Central memory CD8-positive, alpha-beta T cell (primary cell): ENCODE results near the gene EXOC6B.

Source experiments
- ATAC-seq: fragments of 150-1000 bp; cut with Tn5 transposase; replicated peaks from 2 replicates; pipeline ENCODE4 v1.10.0; 2022; ENCODE audit warnings: mild to moderate bottlenecking, moderate FRiP score, moderate number of reproducible peaks; ENCODE audit not compliant: poor library complexity, severe bottlenecking; ENCODE audit errors: extremely low read depth
- DNase-seq, 2 donors: peaks; one replicate each; pipeline ENCODE4 v3.0.0; 2021; ENCODE audit warnings: low spot score in 2 of 2
- H3K27ac Mint-ChIP-seq: one replicate; pipeline ENCODE4 v1.8.0; 2022; ENCODE audit warnings: low read depth, mild to moderate bottlenecking, moderate library complexity, mixed read lengths
- H3K27me3 Mint-ChIP-seq: one replicate; pipeline ENCODE4 v1.8.0; 2022; ENCODE audit warnings: mixed read lengths
- H3K36me3 Mint-ChIP-seq: one replicate; pipeline ENCODE4 v1.8.0; 2022; ENCODE audit warnings: mild to moderate bottlenecking, moderate library complexity, mixed read lengths; ENCODE audit not compliant: insufficient read depth
- H3K4me1 Mint-ChIP-seq: one replicate; pipeline ENCODE4 v1.8.0; 2022; ENCODE audit warnings: mixed read lengths
- H3K4me3 Mint-ChIP-seq: one replicate; pipeline ENCODE4 v1.8.0; 2022; ENCODE audit warnings: mild to moderate bottlenecking, moderate library complexity, mixed read lengths
- H3K9me3 Mint-ChIP-seq: one replicate; pipeline ENCODE4 v1.8.0; 2022; ENCODE audit warnings: mixed read lengths

The EXOC6B gene

DNA sequence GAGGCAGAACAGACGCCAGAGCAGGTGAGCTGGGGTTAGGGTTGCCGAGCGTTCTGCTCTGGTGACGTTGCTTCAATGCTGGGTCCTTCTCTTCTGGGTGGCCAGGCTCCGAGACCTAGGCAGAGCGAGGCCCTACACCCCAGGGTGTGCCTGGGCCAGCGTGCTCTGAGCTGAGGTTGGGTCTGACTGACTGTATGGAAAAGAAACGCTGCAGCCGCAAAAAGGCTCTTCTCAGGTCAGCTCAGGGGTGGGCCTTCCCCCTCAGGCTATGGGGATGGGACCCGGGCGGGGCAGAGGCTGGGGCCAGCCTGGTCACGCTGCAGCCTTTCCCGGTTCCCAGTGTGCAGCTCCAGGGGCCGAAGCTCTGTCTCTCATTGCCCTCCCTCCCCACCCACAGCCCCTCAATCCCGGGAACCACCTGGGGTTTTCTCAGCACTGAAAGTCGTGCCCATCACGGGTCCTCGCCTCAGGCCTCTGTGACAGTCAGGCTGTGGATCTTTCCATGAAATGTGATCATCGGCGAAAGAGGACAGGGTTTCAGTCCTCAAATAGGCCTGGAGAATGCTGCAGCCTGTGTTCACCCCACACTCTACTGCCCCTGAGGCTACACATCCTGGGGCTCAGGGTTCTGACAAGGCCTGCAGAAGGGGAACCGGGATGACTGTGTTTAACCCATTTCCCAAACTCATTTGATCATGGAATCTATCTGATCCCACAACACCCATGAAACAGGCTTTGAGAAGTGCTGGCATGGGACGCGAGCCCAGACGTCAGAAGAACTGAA, 697.6 kb downstream of the EXOC6B start:
- ATAC-seq: no peak
- peaks cover 1% of the 10 kb centered on the region for H3K36me3 Mint-ChIP-seq
- no peak for DNase-seq
- no peaks in the 10 kb centered on the region for H3K9me3 Mint-ChIP-seq
- no peaks in the 10 kb centered on the region for H3K4me1 Mint-ChIP-seq
- H3K4me3 Mint-ChIP-seq: no peak overlapping the region
- peaks cover 49% of the 10 kb centered on the region for H3K27me3 Mint-ChIP-seq
- H3K27ac Mint-ChIP-seq: no peak overlapping the region

DNA sequence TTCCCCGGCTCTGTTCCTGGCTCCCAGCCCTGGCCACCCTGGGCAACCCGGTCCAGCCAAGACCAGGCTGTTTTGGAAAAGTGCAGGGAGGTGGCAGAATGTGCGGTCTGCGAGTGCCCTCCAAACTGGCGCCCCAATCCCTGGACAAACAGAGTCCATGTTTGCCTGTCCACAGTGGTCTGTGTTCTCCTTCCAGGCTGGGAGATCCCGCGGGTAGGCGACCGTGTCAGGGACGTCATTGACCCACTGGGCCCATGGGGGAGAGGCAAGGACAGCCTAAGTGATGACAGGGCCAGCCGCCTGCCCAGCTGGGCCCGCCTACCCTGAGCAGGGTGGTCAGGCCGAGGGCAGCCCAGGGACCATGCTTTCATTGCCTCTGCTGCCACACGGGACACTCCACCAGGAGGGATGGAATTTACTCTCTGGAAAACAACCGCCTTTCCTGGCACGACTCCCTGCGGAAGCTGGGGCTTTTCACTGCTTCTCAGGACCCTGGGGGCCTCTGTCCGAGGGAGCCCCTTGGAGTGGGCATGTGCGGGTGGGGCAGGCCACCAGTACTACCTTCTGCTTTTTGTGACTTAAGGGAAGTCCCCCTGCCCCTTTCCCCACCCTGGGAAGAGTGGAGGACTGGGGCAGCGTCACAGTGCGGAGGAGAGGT, 698.3 kb downstream of the EXOC6B start:
- no peaks in the 10 kb centered on the region for H3K9me3 Mint-ChIP-seq
- H3K27ac Mint-ChIP-seq: no peak overlapping the region
- no peaks in the 10 kb centered on the region for H3K4me1 Mint-ChIP-seq
- peaks cover 1% of the 10 kb centered on the region for H3K36me3 Mint-ChIP-seq
- no peak for DNase-seq
- ATAC-seq: no peak
- peaks cover 54% of the 10 kb centered on the region for H3K27me3 Mint-ChIP-seq
- no peak overlapping the region for H3K4me3 Mint-ChIP-seq

DNA sequence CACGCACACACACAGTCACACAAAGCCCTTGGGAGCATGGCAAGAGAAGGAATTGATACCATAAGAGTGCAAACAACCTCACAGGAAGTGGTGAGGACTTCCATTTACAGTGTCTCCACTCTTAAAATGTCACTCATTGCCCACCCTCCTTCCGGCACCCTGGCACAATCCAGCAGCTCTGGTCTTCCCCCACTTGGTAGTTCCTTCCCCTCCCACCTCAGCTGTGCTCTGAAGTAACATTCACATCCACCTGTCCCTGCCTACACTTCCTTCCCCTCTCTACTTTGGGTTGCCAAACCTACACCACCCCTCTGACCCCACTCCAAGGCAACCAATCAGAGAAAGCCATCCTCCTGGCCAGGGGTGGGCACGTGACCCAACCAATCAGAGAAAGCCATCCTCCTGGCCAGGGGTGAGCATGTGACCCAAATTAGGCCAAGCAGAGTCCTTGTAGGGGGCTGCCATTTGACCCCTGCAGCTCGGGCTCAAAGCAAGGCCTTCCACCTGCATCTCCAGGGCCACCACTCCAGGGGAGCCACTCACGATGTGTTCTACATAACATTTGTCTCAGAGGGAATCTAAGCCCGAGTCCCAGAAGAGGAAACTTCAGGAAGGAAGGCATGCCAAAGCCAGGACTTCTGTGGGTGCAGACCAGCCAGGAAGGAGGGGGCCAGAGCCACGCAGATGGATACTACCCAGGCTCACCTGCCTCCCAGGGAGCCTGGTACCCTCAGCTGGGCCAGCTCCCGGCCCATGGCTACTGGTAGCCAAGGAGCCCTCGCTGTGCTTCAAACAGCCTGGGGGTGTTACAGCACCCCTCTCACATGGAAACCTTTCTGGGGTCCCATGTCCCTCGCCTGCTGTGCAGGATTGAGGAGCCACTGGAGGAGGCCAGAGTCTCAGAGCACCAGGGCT, 699.4 kb downstream of the EXOC6B start:
- DNase-seq: no peak
- H3K27ac Mint-ChIP-seq: no peak overlapping the region
- peaks cover 1% of the 10 kb centered on the region for H3K36me3 Mint-ChIP-seq
- ATAC-seq: no peak
- peaks cover 65% of the 10 kb centered on the region for H3K27me3 Mint-ChIP-seq
- no peaks in the 10 kb centered on the region for H3K4me1 Mint-ChIP-seq
- no peak overlapping the region for H3K4me3 Mint-ChIP-seq
- peaks cover 4% of the 10 kb centered on the region for H3K9me3 Mint-ChIP-seq
